Psoas muscle (tissue), 8 donors: ENCODE measurements around the gene CCDC148. TPM values are rescaled to one million over a fixed set of nuclear protein-coding genes. Genes with fewer than 3 reads are reported as not detected.

Experiments
- ATAC-seq, 4 donors: fragments of 200-7000 bp; cut with Tn5 transposase; one replicate each; pipeline ENCODE4 v1.9.1; 2020; ENCODE audit warnings: moderate library complexity in 3 of 4, mild to moderate bottlenecking in 2 of 4
- DNase-seq, 2 donors: peaks; one replicate each; pipeline ENCODE4 v3.0.0-alpha.2; 2020
- H3K27ac ChIP-seq: fragments of 200-600 bp; one replicate; pipeline ENCODE4 v1.8.0; 2022
- H3K27me3 ChIP-seq, 3 donors: fragments of 200-600 bp in 1 of 3; one replicate each; pipeline versions ENCODE4 v1.6.1 to v1.8.0; 2013 to 2022; ENCODE audit warnings: low read length in 2 of 3, mild to moderate bottlenecking in 2 of 3, moderate library complexity in 1 of 3; ENCODE audit not compliant: insufficient read depth in 3 of 3
- H3K36me3 ChIP-seq, 2 donors: fragments of 200-600 bp in 1 of 2; one replicate each; pipeline versions ENCODE4 v1.6.1 to v1.8.0; 2013 to 2022; ENCODE audit warnings: low read depth in 1 of 2, mild to moderate bottlenecking in 1 of 2, moderate library complexity in 1 of 2; ENCODE audit not compliant: insufficient read depth in 1 of 2
- H3K4me1 ChIP-seq: fragments of 200-600 bp; one replicate; pipeline ENCODE4 v1.8.0; 2022
- H3K4me3 ChIP-seq: fragments of 200-600 bp; one replicate; pipeline ENCODE4 v1.8.0; 2022; ENCODE audit warnings: mild to moderate bottlenecking
- H3K9me3 ChIP-seq: fragments of 200-600 bp; one replicate; pipeline ENCODE4 v1.8.0; 2022
- WGBS, 3 donors: extraction: QIAGEN DNeasy Blood & Tissue Kit; methylation state at CpG; one replicate each; pipeline versions ENCODE4 v1.1.6 to v1.1.7; 2013; 5-methylcytosine and 5-hydroxymethylcytosine counted together
- intact Hi-C, 2 donors: fragments of 100-400 bp; cut with DNase I; formaldehyde crosslinking; loops; one replicate each; pipeline versions ENCODE4 v1.11.0 to v1.14.2; 2022
- polyA plus RNA-seq, 3 donors: library from polyadenylated mRNA; stranded (reverse); fragments of 200-250 nt; gene quantifications; one replicate each; pipeline ENCODE4 v1.2.3, GENCODE V29; 2013
- total RNA-seq, 4 donors: library from RNA; stranded (reverse); fragmentation: NEBNext Ultra II Directional in 2 of 4; extraction: Animal tissue kit (Norgen Biotek cat#: 25700) in 2 of 4; gene quantifications; one replicate each; pipeline versions ENCODE4 v1.2.1 to v1.2.4, GENCODE V29; 2021 to 2023
- TF ChIP-seq, protein P1 (sequence below): fragments of 200-600 bp; IDR thresholded peaks from one replicate; pipeline ENCODE4 v1.8.0; 2022; ENCODE audit warnings: antibody characterized with exemption
- donor health status: healthy with polysubstance abuse.
- donor health status: DM: no; HTN: no; CAD: no; lungs with moderate emphysema.
- donor health status: Bipolar disorder and iron deficiency.
- donor health status: healthy.
- donor health status: DM: yes; HTN: yes; CAD: no.
- donor health status: DM: no; HTN: no; CAD: no.
- donor health status: DM: no; HTN: no; CAD: no.
- donor health status: DM: yes; HTN: yes; CAD: no.

Gene CCDC148
- total and polyA plus RNA-seq, 7 donors = 0.10 TPM; not detected in 6

DNA sequence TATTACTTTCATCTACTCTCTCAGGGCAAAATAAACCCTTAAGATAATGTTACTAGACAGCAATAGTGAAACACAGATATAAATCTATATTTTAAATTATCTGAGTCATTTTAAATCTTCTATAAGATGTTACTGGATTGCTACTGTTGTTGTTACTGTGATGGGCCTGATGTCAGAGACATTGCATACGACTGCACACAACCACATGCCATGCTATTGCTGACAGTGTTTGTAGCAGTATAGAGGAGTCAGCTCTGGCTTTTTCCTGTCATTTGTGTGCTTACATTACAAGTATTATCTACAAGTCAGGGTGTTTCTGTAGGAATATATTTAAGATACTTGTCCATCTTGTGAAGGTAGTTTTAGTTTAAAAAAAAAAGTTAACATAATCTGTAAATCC is 63.9 kb downstream of the CCDC148 start:
- DNase-seq (no peak), ATAC-seq (no peak)
- Histone ChIP-seq H3K36me3 (no peaks in the 10 kb centered on the region), H3K9me3 (no peaks in the 10 kb centered on the region), H3K4me3 (no peak overlapping the region), H3K27me3 (peaks cover 0 to 2% (median 0%) of the 10 kb centered on the region in 3 donors), H3K4me1 (no peaks in the 10 kb centered on the region), H3K27ac (no peak overlapping the region)
- TF ChIP-seq, protein P1, sequence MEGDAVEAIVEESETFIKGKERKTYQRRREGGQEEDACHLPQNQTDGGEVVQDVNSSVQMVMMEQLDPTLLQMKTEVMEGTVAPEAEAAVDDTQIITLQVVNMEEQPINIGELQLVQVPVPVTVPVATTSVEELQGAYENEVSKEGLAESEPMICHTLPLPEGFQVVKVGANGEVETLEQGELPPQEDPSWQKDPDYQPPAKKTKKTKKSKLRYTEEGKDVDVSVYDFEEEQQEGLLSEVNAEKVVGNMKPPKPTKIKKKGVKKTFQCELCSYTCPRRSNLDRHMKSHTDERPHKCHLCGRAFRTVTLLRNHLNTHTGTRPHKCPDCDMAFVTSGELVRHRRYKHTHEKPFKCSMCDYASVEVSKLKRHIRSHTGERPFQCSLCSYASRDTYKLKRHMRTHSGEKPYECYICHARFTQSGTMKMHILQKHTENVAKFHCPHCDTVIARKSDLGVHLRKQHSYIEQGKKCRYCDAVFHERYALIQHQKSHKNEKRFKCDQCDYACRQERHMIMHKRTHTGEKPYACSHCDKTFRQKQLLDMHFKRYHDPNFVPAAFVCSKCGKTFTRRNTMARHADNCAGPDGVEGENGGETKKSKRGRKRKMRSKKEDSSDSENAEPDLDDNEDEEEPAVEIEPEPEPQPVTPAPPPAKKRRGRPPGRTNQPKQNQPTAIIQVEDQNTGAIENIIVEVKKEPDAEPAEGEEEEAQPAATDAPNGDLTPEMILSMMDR = no peak
- WGBS, 3 donors = 0 to 52% (median 45%) methylated on average over 1 of the region's 1 CpG
- intact Hi-C loops = no loop called here

DNA sequence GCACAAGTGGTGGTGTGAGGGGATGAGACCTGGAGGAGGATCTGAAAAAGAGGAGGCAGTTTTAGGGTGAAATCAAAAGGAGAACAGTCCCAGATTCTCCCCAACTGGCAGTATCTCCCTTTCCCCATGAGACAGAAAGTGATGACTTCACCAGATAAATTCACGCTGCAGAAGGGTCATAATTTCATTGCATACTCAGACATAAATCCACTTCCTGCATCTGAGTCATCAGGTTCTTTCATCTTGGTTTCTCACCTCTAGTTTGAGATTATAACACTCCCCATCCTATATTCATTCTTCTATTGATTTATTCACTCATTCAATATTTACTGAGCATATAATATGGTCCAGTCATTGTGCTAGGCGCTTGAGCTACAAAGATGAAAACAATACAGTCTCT is 64.7 kb downstream of the CCDC148 start:
- Histone ChIP-seq H3K9me3 (no peaks in the 10 kb centered on the region), H3K27ac (no peak overlapping the region), H3K4me3 (no peak overlapping the region), H3K4me1 (no peaks in the 10 kb centered on the region), H3K36me3 (no peaks in the 10 kb centered on the region), H3K27me3 (peaks cover 0 to 2% (median 0%) of the 10 kb centered on the region in 3 donors)
- 78 to 81% (median 80%) methylated on average over 2 of the region's 2 CpGs for WGBS, 3 donors
- ATAC-seq (no peak), DNase-seq (no peak)
- TF ChIP-seq, protein P1 = no peak
- intact Hi-C loops = no loop called here

DNA sequence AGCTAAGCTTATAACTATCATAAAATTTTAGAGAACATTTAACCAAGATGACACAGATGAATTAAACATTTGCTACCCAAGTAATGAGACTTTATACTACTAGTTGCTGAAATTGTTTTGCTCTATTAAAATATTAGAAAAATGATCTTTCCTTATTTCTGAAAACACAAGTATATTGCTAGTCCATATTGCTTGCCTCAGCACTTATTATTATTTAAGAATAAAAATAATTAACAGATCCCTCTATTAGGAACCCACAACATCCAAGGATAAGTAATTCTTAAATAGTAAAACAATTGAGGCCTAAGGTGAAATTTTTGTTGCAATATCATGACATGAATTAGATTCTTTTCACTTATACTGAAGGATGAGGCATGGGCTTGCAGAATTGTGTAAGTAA is 65.2 kb downstream of the CCDC148 start:
- H3K4me3 ChIP-seq = no peak overlapping the region

DNA sequence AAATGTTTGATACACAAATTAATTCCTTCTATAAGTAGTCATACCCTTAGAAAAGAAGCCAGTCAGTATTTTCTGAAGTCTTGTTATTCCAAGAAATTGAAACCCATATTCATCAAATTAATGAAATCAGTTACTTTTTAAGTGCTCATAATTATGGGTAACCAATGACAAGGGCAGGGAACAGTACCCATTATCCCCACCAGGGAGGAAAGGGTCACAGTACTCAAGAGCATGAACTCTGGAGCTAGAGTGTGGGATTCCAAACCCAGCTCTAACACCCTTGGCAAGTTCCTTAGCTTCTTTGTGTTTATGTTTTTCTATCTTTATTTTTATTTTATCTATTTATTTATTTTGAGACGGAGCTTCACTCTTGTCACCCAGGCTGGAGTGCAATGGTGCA is 68.4 kb downstream of the CCDC148 start:
- intact Hi-C loops = no loop called here
- 89 to 95% (median 90%) methylated on average over 1 of the region's 1 CpG for WGBS, 3 donors

More for the DNA sequence above, 65.2 kb downstream of the CCDC148 start:
- TF ChIP-seq, protein P1 = no peak
- no peak overlapping the region for H3K27ac ChIP-seq
- H3K36me3 ChIP-seq = no peaks in the 10 kb centered on the region
- peaks cover 0 to 2% (median 0%) of the 10 kb centered on the region in 3 donors for H3K27me3 ChIP-seq
- no peak for DNase-seq
- ATAC-seq = no peak
- H3K4me1 ChIP-seq = no peaks in the 10 kb centered on the region
- intact Hi-C loops = no loop called here
- H3K9me3 ChIP-seq = no peaks in the 10 kb centered on the region

DNA sequence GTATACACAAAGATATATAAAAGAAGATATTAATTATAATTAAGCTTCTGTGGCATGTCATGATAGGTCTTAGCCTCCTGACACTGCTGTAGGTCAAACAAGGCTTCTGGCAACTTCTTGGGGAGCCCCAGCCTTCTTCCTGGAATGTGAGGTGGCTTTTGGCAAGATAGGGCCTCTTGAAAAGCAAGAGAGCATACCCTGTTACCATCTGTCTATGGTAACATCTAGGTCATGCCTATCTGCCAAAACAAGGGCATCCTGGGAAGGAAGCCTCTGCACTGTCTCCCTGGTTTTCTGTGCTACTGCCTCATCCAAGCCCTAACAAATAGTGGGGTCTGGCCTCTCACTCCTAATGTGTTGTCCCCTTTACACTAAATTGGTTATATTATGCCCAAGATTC is 70.9 kb downstream of the CCDC148 start:
- Histone ChIP-seq H3K4me1 (no peaks in the 10 kb centered on the region), H3K4me3 (no peak overlapping the region), H3K9me3 (no peaks in the 10 kb centered on the region), H3K27me3 (no peaks in the 10 kb centered on the region), H3K27ac (no peak overlapping the region), H3K36me3 (no peaks in the 10 kb centered on the region)
- no peak for ATAC-seq
- no peak for DNase-seq
- intact Hi-C loops = no loop called here
- TF ChIP-seq, protein P1 = no peak

More for the DNA sequence above, 68.4 kb downstream of the CCDC148 start:
- no peaks in the 10 kb centered on the region for H3K9me3 ChIP-seq
- H3K36me3 ChIP-seq = no peaks in the 10 kb centered on the region
- DNase-seq = no peak
- TF ChIP-seq, protein P1 = no peak
- ATAC-seq = no peak
- H3K4me3 ChIP-seq = no peak overlapping the region
- no peak overlapping the region for H3K27ac ChIP-seq
- no peaks in the 10 kb centered on the region for H3K4me1 ChIP-seq
- H3K27me3 ChIP-seq = no peaks in the 10 kb centered on the region
